K562 (cell line): Measurements from ENCODE around the gene GFOD1. TPM values are rescaled to one million over a fixed set of nuclear protein-coding genes. Genes with fewer than 3 reads are reported as not detected.
A peak's percentile ranks its signal among the peaks of the same experiment; 100 is the strongest.

ENCODE experiments used
- ATF7 ChIP-seq: fragments of 450-650 bp; IDR thresholded peaks from 2 replicates; pipeline ENCODE4 v1.7.1; 2014; ENCODE audit warnings: mild to moderate bottlenecking, moderate library complexity
- BHLHE40 ChIP-seq: IDR thresholded peaks from 2 replicates; pipeline ENCODE4 v1.6.1; 2011; ENCODE audit warnings: low read length, improper control_type of control experiment
- CEBPG ChIP-seq, 3 experiments: fragments of 200-800 bp in 1 of 3; sonication (Bioruptor generic) in 1 of 3; sonication (generic) in 1 of 3; formaldehyde crosslinking in 1 of 3; IDR thresholded peaks in 2 of 3; conservative IDR thresholded peaks in 1 of 3; 2 replicates each; pipeline versions ENCODE4 v1.6.1 to v1.8.0; 2016 to 2022; ENCODE audit warnings: missing compliant biosample characterization in 2 of 3, missing genetic modification characterization in 2 of 3, mild to moderate bottlenecking in 1 of 3, missing genetic modification reagents in 1 of 3
- CHCHD3 ChIP-seq: fragments of 250-450 bp; sonication (Bioruptor Pico); IDR thresholded peaks from 2 replicates; pipeline ENCODE4 v2.1.2; 2022; ENCODE audit warnings: mild to moderate bottlenecking
- CHD2 ChIP-seq: IDR thresholded peaks from 2 replicates; pipeline ENCODE4 v1.6.1; 2011; ENCODE audit warnings: low read depth, low read length
- CTCF ChIP-seq, 3 experiments: IDR thresholded peaks in 2 of 3; conservative IDR thresholded peaks in 1 of 3; 2 replicates each; pipeline ENCODE4 v1.5.1; 2011 to 2012; ENCODE audit warnings: low read length in 3 of 3, mild to moderate bottlenecking in 3 of 3, control low read depth in 2 of 3, improper control_type of control experiment in 1 of 3, inconsistent platforms in 1 of 3, low read depth in 1 of 3, mixed read lengths in 1 of 3, moderate library complexity in 1 of 3; ENCODE audit not compliant: insufficient read depth in 2 of 3
- DACH1 ChIP-seq: fragments of 450-650 bp; IDR thresholded peaks from 2 replicates; pipeline ENCODE4 v1.6.1; 2018; ENCODE audit not compliant: partially characterized antibody
- EGR1 ChIP-seq: fragments of 450-650 bp; conservative IDR thresholded peaks from 2 replicates; pipeline ENCODE4 v1.6.1; 2017; ENCODE audit warnings: mild to moderate bottlenecking
- HEY1 ChIP-seq: fragments of 250-450 bp; sonication (Bioruptor Pico); IDR thresholded peaks from 2 replicates; pipeline ENCODE4 v1.5.0; 2020; ENCODE audit warnings: mild to moderate bottlenecking, moderate library complexity, borderline replicate concordance
- HMG20B ChIP-seq: fragments of 250-450 bp; sonication (Bioruptor Pico); IDR thresholded peaks from 2 replicates; pipeline ENCODE4 v1.5.0; 2021; ENCODE audit warnings: mild to moderate bottlenecking
- HNRNPL ChIP-seq: fragments of 200-400 bp; formaldehyde crosslinking; IDR thresholded peaks from 2 replicates; pipeline ENCODE4 v1.6.1; 2017; ENCODE audit warnings: low read depth, mild to moderate bottlenecking, low read length
- HOXB6 ChIP-seq: fragments of 250-450 bp; sonication (Bioruptor Pico); IDR thresholded peaks from 2 replicates; pipeline ENCODE4 v1.5.1; 2022; ENCODE audit warnings: mild to moderate bottlenecking, borderline replicate concordance
- MCM2 ChIP-seq: fragments of 450-650 bp; IDR thresholded peaks from 2 replicates; pipeline ENCODE4 v1.6.1; 2017; ENCODE audit warnings: low read depth, mild to moderate bottlenecking
- NFIC ChIP-seq: fragments of 450-650 bp; IDR thresholded peaks from 2 replicates; pipeline ENCODE4 v1.6.1; 2017; ENCODE audit warnings: mild to moderate bottlenecking, inconsistent platforms
- NFRKB ChIP-seq: fragments of 450-650 bp; IDR thresholded peaks from 2 replicates; pipeline ENCODE4 v1.6.1; 2016; ENCODE audit warnings: low read depth
- PHF20 ChIP-seq: fragments of 450-650 bp; IDR thresholded peaks from 2 replicates; pipeline ENCODE4 v1.6.1; 2018; ENCODE audit not compliant: partially characterized antibody
- POLR2AphosphoS5 ChIP-seq: IDR thresholded peaks from 2 replicates; pipeline ENCODE4 v1.6.1; 2011; ENCODE audit warnings: mild to moderate bottlenecking, low read depth, low read length, moderate library complexity; ENCODE audit not compliant: control insufficient read depth, insufficient read depth
- PPARD ChIP-seq: fragments of 250-450 bp; sonication (Bioruptor Pico); IDR thresholded peaks from 2 replicates; pipeline ENCODE4 v1.8.0; 2022; ENCODE audit warnings: inconsistent platforms, mild to moderate bottlenecking, moderate library complexity
- RFX5 ChIP-seq: IDR thresholded peaks from 2 replicates; pipeline ENCODE4 v1.6.1; 2011; ENCODE audit warnings: low read depth, mild to moderate bottlenecking, improper control_type of control experiment, low read length
- SIN3A ChIP-seq, 2 experiments: fragments of 150-350 bp in 1 of 2; IDR thresholded peaks; 2 replicates each; pipeline ENCODE4 v1.6.1; 2011 to 2016; ENCODE audit warnings: borderline replicate concordance in 2 of 2, low read depth in 2 of 2, low read length in 2 of 2, mild to moderate bottlenecking in 2 of 2, moderate library complexity in 2 of 2; ENCODE audit not compliant: control insufficient read depth in 1 of 2
- SMAD4 ChIP-seq: fragments of 250-450 bp; sonication (Bioruptor Pico); conservative IDR thresholded peaks from 2 replicates; pipeline ENCODE4 v1.8.0; 2021; ENCODE audit warnings: inconsistent platforms, mild to moderate bottlenecking, moderate library complexity
- TAF15 ChIP-seq: fragments of 200-400 bp; formaldehyde crosslinking; IDR thresholded peaks from 2 replicates; pipeline ENCODE4 v1.6.1; 2017; ENCODE audit warnings: mild to moderate bottlenecking, low read depth, low read length, moderate library complexity
- ZNF316 ChIP-seq: fragments of 450-650 bp; IDR thresholded peaks from 2 replicates; pipeline ENCODE4 v1.6.1; 2016
- ZNF75A ChIP-seq: fragments of 450-650 bp; formaldehyde crosslinking; IDR thresholded peaks from 2 replicates; pipeline ENCODE4 v1.4.0; 2020; ENCODE audit warnings: mild to moderate bottlenecking
- ZNF766 ChIP-seq: fragments of 200-800 bp; sonication (Bioruptor generic); conservative IDR thresholded peaks from 2 replicates; pipeline ENCODE4 v1.6.1; 2016; ENCODE audit warnings: missing genetic modification characterization, missing compliant biosample characterization
- polyA plus RNA-seq, 8 experiments: library from polyadenylated mRNA; depleted of rRNA in 4 of 8; stranded (reverse) in 5 of 8; unstranded in 3 of 8; fragments of >200 nt; fragmentation: Nextera tagmentation in 2 of 8; fragmentation: Illumina TruSeq in 1 of 8; extraction: Ambion mirVana in 2 of 8; extraction: Trizol in 1 of 8; gene quantifications; 2 replicates each; pipeline versions ENCODE4 v1.2.1 to v1.2.3, GENCODE V29; 2011 to 2014; ENCODE audit warnings: inconsistent platforms in 1 of 8, missing spikeins in 1 of 8
- total RNA-seq, 7 experiments: library from RNA; depleted of rRNA in 6 of 7; stranded (reverse); fragments of >200 nt in 6 of 7; fragmentation: Illumina TruSeq in 2 of 7; extraction: Trizol in 2 of 7; gene quantifications; 2 replicates each; pipeline versions ENCODE4 v1.2.1 to v1.2.3, GENCODE V29; 2011 to 2021; ENCODE audit warnings: low replicate concordance in 1 of 7
- TF ChIP-seq, protein P1 (sequence below), 2 experiments: fragments of 450-650 bp; conservative IDR thresholded peaks; 2 replicates each; pipeline ENCODE4 v1.6.1; 2017; ENCODE audit warnings: mild to moderate bottlenecking in 2 of 2, moderate library complexity in 2 of 2

The GFOD1 gene
- total and polyA plus RNA-seq, 9 of the 15 experiments (the other 6 are each of a cell fraction or from before 2014, with no cell fraction given) = 3.8 to 12.0 (median 8.2) TPM

GRCh38 chr6:13454286-13455221 lies 32.8 kb downstream of the GFOD1 start (continued):
- TF ChIP-seq SIN3A (IDR thresholded peaks at IDR 0.05; ENCODE audit: borderline replicate concordance in 2 of 2, control insufficient read depth in 1 of 2, low read depth in 2 of 2, low read length in 2 of 2) (no peak), PPARD (CRISPR knock-in tag) (no peak), TAF15 (no peak), HMG20B (no peak), RFX5 (no peak), ZNF766 (CRISPR knock-in tag) (peak; percentile 18; the same call in 1 of the 2 replicates), DACH1 (no peak), NFIC (no peak), CHD2 (no peak), HEY1 (CRISPR knock-in tag) (no peak), PHF20 (no peak), CHCHD3 (CRISPR knock-in tag) (no peak), HOXB6 (CRISPR knock-in tag) (no peak), HNRNPL (no peak), BHLHE40 (peak; percentile 94), SMAD4 (CRISPR knock-in tag) (peak; percentile 87), ZNF75A (CRISPR knock-in tag) (no peak), MCM2 (no peak), POLR2AphosphoS5 (no peak), ATF7 (peak; percentile 52; the same call in 1 of the 2 replicates), CEBPG (CRISPR knock-in tag; IDR thresholded peaks at IDR 0.05) (no peak), CEBPG (tag; conservative IDR thresholded peaks at IDR 0.05 in 1 of 2, IDR thresholded peaks at IDR 0.05 in 1 of 2) (peak; percentile 38 to 68; a peak in 2 of 4 replicates), EGR1 (peak; percentile 15), CTCF (IDR thresholded peaks at IDR 0.05 in 2 of 3, conservative IDR thresholded peaks at IDR 0.05 in 1 of 3; ENCODE audit: insufficient read depth in 2 of 3, low read depth in 1 of 3, low read length in 3 of 3) (peak; percentile 28 to 45 (median 42); a peak in 3 of 6 replicates), ZNF316 (no peak), NFRKB (no peak)
- TF ChIP-seq, protein P1, sequence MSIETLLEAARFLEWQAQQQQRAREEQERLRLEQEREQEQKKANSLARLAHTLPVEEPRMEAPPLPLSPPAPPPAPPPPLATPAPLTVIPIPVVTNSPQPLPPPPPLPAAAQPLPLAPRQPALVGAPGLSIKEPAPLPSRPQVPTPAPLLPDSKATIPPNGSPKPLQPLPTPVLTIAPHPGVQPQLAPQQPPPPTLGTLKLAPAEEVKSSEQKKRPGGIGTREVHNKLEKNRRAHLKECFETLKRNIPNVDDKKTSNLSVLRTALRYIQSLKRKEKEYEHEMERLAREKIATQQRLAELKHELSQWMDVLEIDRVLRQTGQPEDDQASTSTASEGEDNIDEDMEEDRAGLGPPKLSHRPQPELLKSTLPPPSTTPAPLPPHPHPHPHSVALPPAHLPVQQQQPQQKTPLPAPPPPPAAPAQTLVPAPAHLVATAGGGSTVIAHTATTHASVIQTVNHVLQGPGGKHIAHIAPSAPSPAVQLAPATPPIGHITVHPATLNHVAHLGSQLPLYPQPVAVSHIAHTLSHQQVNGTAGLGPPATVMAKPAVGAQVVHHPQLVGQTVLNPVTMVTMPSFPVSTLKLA (conservative IDR thresholded peaks at IDR 0.05) = 0 out of 4 replicates have a peak, but pooled peaks of 1 of the 2 experiments have one; percentile 23
